T-cell (primary cell): ENCODE data around the gene ANKH. TPM values are rescaled to one million over a fixed set of nuclear protein-coding genes. Genes with fewer than 3 reads are reported as not detected.
"Not testable (repeated sequence)": the region's sequence is repeated elsewhere in the genome, so short reads cannot be mapped to it uniquely, and the experiment has no call there.

Experiments used
- ATAC-seq, 4 experiments: fragments of 200-7000 bp in 3 of 4; fragments of 150-1000 bp in 1 of 4; cut with Tn5 transposase; replicated peaks in 1 of 4; 1 replicate in 3 of 4; 2 replicates in 1 of 4; pipeline ENCODE4 v1.10.0; 2021; ENCODE audit warnings: moderate library complexity in 3 of 4, mild to moderate bottlenecking in 2 of 4, moderate number of reproducible peaks in 1 of 4
- CTCF ChIA-PET, 2 donors: fragments of 300-600 bp; sonication (Branson Sonifier 250); formaldehyde crosslinking; loops; one replicate each; lab custom pipeline; 2022; ENCODE audit warnings: antibody characterized with exemption in 2 of 2; lab: Charles Lee
- POLR2A ChIA-PET, 2 donors: fragments of 300-600 bp; sonication (Branson Sonifier 250); formaldehyde crosslinking; loops; one replicate each; lab custom pipeline; 2022; ENCODE audit warnings: antibody characterized with exemption in 2 of 2; lab: Charles Lee
- DNase-seq, 35 experiments: peaks; one replicate each; pipeline versions ENCODE4 v3.0.0 to v3.0.0-alpha.2; 2013 to 2023
- H3K27ac ChIP-seq: one replicate; pipeline ENCODE4 v1.5.1; 2013; ENCODE audit warnings: low read length
- H3K27me3 ChIP-seq, 2 experiments: replicated peaks in 1 of 2; 1 replicate in 1 of 2; 2 replicates in 1 of 2; pipeline versions ENCODE4 v1.6.1 to v1.7.0; 2013; ENCODE audit warnings: low read length in 1 of 2, mixed read lengths in 1 of 2; ENCODE audit not compliant: control insufficient read depth in 2 of 2, insufficient read depth in 2 of 2; ENCODE audit errors: extremely low read depth in 1 of 2
- H3K36me3 ChIP-seq, 2 donors: 1 replicate in 1 of 2; 2 replicates in 1 of 2; pipeline versions ENCODE4 v1.6.1 to v1.7.0; 2013; ENCODE audit warnings: low read length in 1 of 2; ENCODE audit not compliant: control insufficient read depth in 2 of 2, insufficient read depth in 1 of 2; ENCODE audit errors: extremely low read depth in 1 of 2
- H3K4me1 ChIP-seq, 2 experiments: 1 replicate in 1 of 2; 2 replicates in 1 of 2; pipeline versions ENCODE4 v1.6.1 to v1.7.0; 2013; ENCODE audit warnings: low read length in 2 of 2, mixed read lengths in 1 of 2; ENCODE audit not compliant: insufficient read depth in 2 of 2, control insufficient read depth in 1 of 2; ENCODE audit errors: extremely low read depth in 1 of 2
- H3K4me3 ChIP-seq, 2 donors: 1 replicate in 1 of 2; 2 replicates in 1 of 2; pipeline versions ENCODE4 v1.5.1 to v1.7.0; 2013; ENCODE audit warnings: mild to moderate bottlenecking in 2 of 2, low read length in 1 of 2, moderate library complexity in 1 of 2; ENCODE audit not compliant: control insufficient read depth in 1 of 2; ENCODE audit errors: extremely low read depth in 1 of 2
- H3K9me3 ChIP-seq: 2 replicates; pipeline ENCODE4 v1.7.0; 2013
- H3K27ac Mint-ChIP-seq, 2 donors: one replicate each; pipeline ENCODE4 v1.8.0; 2020 to 2021; ENCODE audit warnings: mild to moderate bottlenecking in 2 of 2, mixed read lengths in 2 of 2
- H3K27me3 Mint-ChIP-seq, 2 donors: one replicate each; pipeline ENCODE4 v1.8.0; 2021 to 2022; ENCODE audit warnings: mixed read lengths in 2 of 2
- H3K36me3 Mint-ChIP-seq: one replicate; pipeline ENCODE4 v1.8.0; 2021; ENCODE audit warnings: mixed read lengths
- H3K4me1 Mint-ChIP-seq, 3 donors: one replicate each; pipeline ENCODE4 v1.8.0; 2020 to 2022; ENCODE audit warnings: mixed read lengths in 3 of 3, mild to moderate bottlenecking in 1 of 3
- H3K4me3 Mint-ChIP-seq, 3 donors: one replicate each; pipeline ENCODE4 v1.8.0; 2020 to 2022; ENCODE audit warnings: mild to moderate bottlenecking in 3 of 3, mixed read lengths in 3 of 3, moderate library complexity in 3 of 3
- H3K9me3 Mint-ChIP-seq, 3 donors: one replicate each; pipeline ENCODE4 v1.8.0; 2020 to 2022; ENCODE audit warnings: mixed read lengths in 3 of 3
- WGBS: methylation state at CpG from one replicate; pipeline ENCODE4 v1.1.5; 2013; ENCODE audit warnings: missing lambda C conversion rate; ENCODE audit not compliant: insufficient coverage; 5-methylcytosine and 5-hydroxymethylcytosine counted together
- total RNA-seq, 35 experiments: library from RNA in 6 of 35; stranded (reverse) in 6 of 35; fragments of 120-200 nt in 1 of 35; gene quantifications; one replicate each; pipeline versions ENCODE4 v1.2.1 to v1.2.4 and lab custom pipeline; 2013 to 2026

Gene ANKH
- total RNA-seq, 5 donors from 2014 or later (not counting 1 experiment from before 2014, with no cell fraction given) = 98.9 to 200 (median 167) TPM

GRCh38 chr5:14821100-14821845, 50.3 kb downstream of the ANKH start:
- H3K36me3 Mint-ChIP-seq = peaks cover 21% of the 10 kb centered on the region
- H3K4me1 Mint-ChIP-seq = peaks cover 41 to 72% (median 69%) of the 10 kb centered on the region in 3 donors
- H3K27me3 Mint-ChIP-seq = no peaks in the 10 kb centered on the region
- CTCF ChIA-PET = interaction anchor here in 1 of 2 donors (0.8 kb wide), 1 partner anchor 144 kb away, joined by 3 read pairs; no protein-coding TSS in a partner anchor
- H3K9me3 Mint-ChIP-seq = no peaks in the 10 kb centered on the region
- ATAC-seq (no peak), DNase-seq (no peak)
- Histone ChIP-seq H3K4me3 (no peak overlapping the region), H3K27ac (no peak overlapping the region), H3K4me1 (no peaks in the 10 kb centered on the region), H3K27me3 (no peaks in the 10 kb centered on the region), H3K36me3 (peaks cover 0 to 7% of the 10 kb centered on the region in 2 donors), H3K9me3 (no peaks in the 10 kb centered on the region)
- POLR2A ChIA-PET = no interaction called here
- H3K27ac Mint-ChIP-seq = no peak overlapping the region
- no peak overlapping the region for H3K4me3 Mint-ChIP-seq
- WGBS = no CpG with 5 or more reads among the region's 9 CpGs

GRCh38 chr5:14818931-14819790, 52.4 kb downstream of the ANKH start:
- no peaks in the 10 kb centered on the region for H3K9me3 Mint-ChIP-seq
- H3K4me1 Mint-ChIP-seq = peaks cover 57 to 75% (median 73%) of the 10 kb centered on the region in 3 donors
- no peak overlapping the region for H3K4me3 Mint-ChIP-seq
- ChIA-PET POLR2A (interaction anchor here in 1 of 2 donors (0.5 to 0.6 kb wide), 2 partner anchors 110 to 196 kb away, joined by 4 read pairs; no protein-coding TSS in a partner anchor), CTCF (interaction anchor here in 1 of 2 donors (0.7 kb wide), 1 partner anchor 170 kb away, joined by 3 read pairs; no protein-coding TSS in a partner anchor)
- no peak for DNase-seq
- no peak overlapping the region for H3K27ac Mint-ChIP-seq
- H3K36me3 Mint-ChIP-seq = peaks cover 25% of the 10 kb centered on the region
- Histone ChIP-seq H3K27ac (no peak overlapping the region), H3K9me3 (no peaks in the 10 kb centered on the region), H3K27me3 (no peaks in the 10 kb centered on the region), H3K4me1 (peaks cover 2 to 3% of the 10 kb centered on the region in 2 experiments), H3K36me3 (peaks cover 0 to 7% of the 10 kb centered on the region in 2 donors), H3K4me3 (no peak overlapping the region)
- H3K27me3 Mint-ChIP-seq = no peaks in the 10 kb centered on the region
- 83% methylated on average over 9 of the region's 14 CpGs for WGBS
- ATAC-seq = no peak

- H3K27ac ChIP-seq, H3K4me3 Mint-ChIP-seq, ATAC-seq, H3K36me3 ChIP-seq, H3K4me3 ChIP-seq, H3K27ac Mint-ChIP-seq, H3K9me3 ChIP-seq, H3K27me3 Mint-ChIP-seq, DNase-seq, H3K27me3 ChIP-seq, H3K9me3 Mint-ChIP-seq: not testable (repeated sequence)
- H3K36me3 Mint-ChIP-seq = peaks cover 30% of the 10 kb centered on the region
- WGBS = no CpG with 5 or more reads among the region's 2 CpGs
- H3K4me1 ChIP-seq = peaks cover 9 to 14% of the 10 kb centered on the region in 2 experiments
- peaks cover 63 to 80% (median 80%) of the 10 kb centered on the region in 3 donors for H3K4me1 Mint-ChIP-seq
- ChIA-PET CTCF (interaction anchor here (0.6 to 1.0 kb wide), 4 partner anchors 17 to 191 kb away, joined by 3 to 4 read pairs (median 4); no protein-coding TSS in a partner anchor), POLR2A (interaction anchor here in 1 of 2 donors (0.7 kb wide), 1 partner anchor 97 kb away, joined by 13 read pairs; no protein-coding TSS in a partner anchor)
Observed at GRCh38 chr5:14817762-14818136, 53.8 kb downstream of the ANKH start.

- Histone ChIP-seq H3K4me3 (no peak overlapping the region), H3K27ac (no peak overlapping the region), H3K4me1 (peaks cover 14 to 18% of the 10 kb centered on the region in 2 experiments), H3K27me3 (no peaks in the 10 kb centered on the region), H3K9me3 (no peaks in the 10 kb centered on the region), H3K36me3 (peaks cover 0 to 3% of the 10 kb centered on the region in 2 donors)
- ChIA-PET POLR2A (interaction anchor here in 1 of 2 donors (0.7 kb wide), 1 partner anchor 97 kb away, joined by 13 read pairs; no protein-coding TSS in a partner anchor), CTCF (interaction anchor here in 1 of 2 donors (0.6 to 1.0 kb wide), 4 partner anchors 21 to 192 kb away, joined by 3 to 7 read pairs (median 4); no protein-coding TSS in a partner anchor)
- Mint-ChIP-seq H3K27ac (peak overlapping the region in 1 of 2 donors; percentile 0), H3K4me3 (no peak overlapping the region), H3K36me3 (peaks cover 33% of the 10 kb centered on the region), H3K9me3 (no peaks in the 10 kb centered on the region), H3K4me1 (peaks cover 68 to 83% (median 83%) of the 10 kb centered on the region in 3 donors), H3K27me3 (no peaks in the 10 kb centered on the region)
- DNase-seq (no peak), ATAC-seq (no peak)
- 73% methylated on average over 5 of the region's 6 CpGs for WGBS
Observed at GRCh38 chr5:14816999-14817761, 54.4 kb downstream of the ANKH start.

GRCh38 chr5:14816374-14816998, 55.1 kb downstream of the ANKH start:
- CTCF ChIA-PET = interaction anchor here in 1 of 2 donors (0.9 kb wide), 1 partner anchor 63 kb away, joined by 7 read pairs; no protein-coding TSS in a partner anchor
- Mint-ChIP-seq H3K36me3 (peaks cover 32% of the 10 kb centered on the region), H3K9me3 (no peaks in the 10 kb centered on the region), H3K4me3 (no peak overlapping the region), H3K27ac (no peak overlapping the region), H3K4me1 (peaks cover 70 to 86% (median 85%) of the 10 kb centered on the region in 3 donors), H3K27me3 (no peaks in the 10 kb centered on the region)
- Histone ChIP-seq H3K9me3 (no peaks in the 10 kb centered on the region), H3K27ac (no peak overlapping the region), H3K27me3 (no peaks in the 10 kb centered on the region), H3K4me3 (no peak overlapping the region), H3K4me1 (peaks cover 19 to 21% of the 10 kb centered on the region in 2 experiments), H3K36me3 (peaks cover 0 to 3% of the 10 kb centered on the region in 2 donors)
- POLR2A ChIA-PET = no interaction called here
- WGBS = 94% methylated on average over 8 of the region's 11 CpGs
- ATAC-seq = no peak
- DNase-seq = no peak
